Superior temporal gyrus (tissue), 1 donor: Measurements from ENCODE around the gene CSGALNACT2.
"Not testable (repeated sequence)": the region's sequence is repeated elsewhere in the genome, so short reads cannot be mapped to it uniquely, and the experiment has no call there.

ENCODE experiments used
- DNase-seq: peaks from one replicate; pipeline ENCODE4 v3.0.0-alpha.2; 2016; ENCODE audit errors: extremely low spot score

Gene CSGALNACT2

DNA sequence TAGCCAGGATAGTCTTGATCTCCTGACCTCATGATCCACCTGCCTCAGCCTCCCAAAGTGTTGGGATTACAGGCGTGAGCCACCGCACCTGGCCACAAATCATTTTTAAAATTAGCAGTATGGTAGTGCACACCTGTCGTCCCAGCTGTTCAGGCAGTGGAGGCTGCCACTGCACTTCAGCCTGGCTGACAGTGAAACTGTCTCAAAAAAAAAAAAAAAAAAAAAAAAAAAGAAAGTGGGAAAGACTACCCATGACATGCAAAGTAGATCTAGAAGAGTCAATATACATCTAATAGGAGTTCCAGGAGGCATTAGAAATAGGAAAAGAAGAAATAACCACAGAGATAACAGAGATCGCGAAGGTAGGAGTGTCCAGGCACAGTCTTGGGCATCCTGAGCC is 3.2 kb downstream of the CSGALNACT2 start:
- DNase-seq, result no peak

GRCh38 chr10:43145311-43145710 is 7.1 kb downstream of the CSGALNACT2 start:
- DNase-seq, result no peak

DNA sequence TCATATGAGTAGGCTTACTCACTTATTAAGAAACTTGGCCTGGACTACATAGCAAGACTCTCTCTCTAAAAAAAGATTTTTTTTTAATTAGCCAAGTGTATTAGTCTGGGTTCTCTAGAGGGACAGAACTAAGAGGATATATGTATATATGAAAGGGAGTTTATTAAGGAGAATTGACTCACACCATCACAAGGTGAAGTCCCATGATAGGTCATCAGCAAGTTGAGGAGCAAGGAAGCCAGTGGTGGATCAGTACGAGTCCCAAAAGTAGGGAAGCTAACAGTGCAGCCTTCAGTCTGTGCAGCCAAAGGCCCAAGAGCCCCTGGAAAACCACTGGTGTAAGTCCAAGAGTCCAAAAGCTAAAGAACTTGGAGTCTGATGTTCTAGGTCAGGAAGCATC is 7.7 kb downstream of the CSGALNACT2 start:
- DNase-seq, result not testable (repeated sequence)

GRCh38 chr10:43151371-43151770 is 13.1 kb downstream of the CSGALNACT2 start:
- DNase-seq, result no peak

GRCh38 chr10:43153901-43154300 is 15.7 kb downstream of the CSGALNACT2 start:
- no peak for DNase-seq

DNA sequence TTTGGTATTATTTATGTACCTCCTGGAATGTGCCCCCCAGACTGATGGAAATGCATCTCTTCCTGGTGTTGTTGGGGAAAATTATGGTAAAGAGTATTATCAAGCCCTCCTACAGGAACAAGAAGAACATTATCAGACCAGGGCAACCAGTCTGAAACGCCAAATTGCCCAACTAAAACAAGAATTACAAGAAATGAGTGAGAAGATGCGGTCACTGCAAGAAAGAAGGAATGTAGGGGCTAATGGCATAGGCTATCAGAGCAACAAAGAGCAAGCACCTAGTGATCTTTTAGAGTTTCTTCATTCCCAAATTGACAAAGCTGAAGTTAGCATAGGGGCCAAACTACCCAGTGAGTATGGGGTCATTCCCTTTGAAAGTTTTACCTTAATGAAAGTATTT is 17.0 kb downstream of the CSGALNACT2 start:
- no peak for DNase-seq

DNA sequence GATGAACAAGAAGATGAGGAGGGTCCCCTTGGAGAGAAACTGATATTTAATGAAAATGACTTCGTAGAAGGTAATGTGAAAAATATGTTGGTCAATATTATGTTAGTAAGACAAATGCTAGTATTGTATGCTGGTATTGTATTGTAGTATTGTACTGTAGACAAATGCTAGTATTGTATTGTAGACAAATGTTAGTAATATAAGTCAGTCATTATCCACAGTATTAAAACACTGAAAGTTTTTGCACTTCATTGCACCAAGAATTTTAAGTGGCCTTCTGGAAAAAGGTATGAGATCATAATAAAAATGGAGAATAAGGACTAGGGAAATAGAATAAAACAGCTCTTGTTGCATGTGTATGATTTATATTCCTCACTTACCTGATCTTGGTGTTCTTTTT is 17.5 kb downstream of the CSGALNACT2 start:
- no peak for DNase-seq

- no peak for DNase-seq
These were observed 18.5 kb downstream of the CSGALNACT2 start for GRCh38 chr10:43156590-43157341.

GRCh38 chr10:43158636-43159035 is 20.4 kb downstream of the CSGALNACT2 start:
- no peak for DNase-seq

GRCh38 chr10:43160046-43160920 is 22.0 kb downstream of the CSGALNACT2 start:
- DNase-seq, result no peak

GRCh38 chr10:43160921-43161255 is 22.6 kb downstream of the CSGALNACT2 start:
- DNase-seq, result no peak

DNA sequence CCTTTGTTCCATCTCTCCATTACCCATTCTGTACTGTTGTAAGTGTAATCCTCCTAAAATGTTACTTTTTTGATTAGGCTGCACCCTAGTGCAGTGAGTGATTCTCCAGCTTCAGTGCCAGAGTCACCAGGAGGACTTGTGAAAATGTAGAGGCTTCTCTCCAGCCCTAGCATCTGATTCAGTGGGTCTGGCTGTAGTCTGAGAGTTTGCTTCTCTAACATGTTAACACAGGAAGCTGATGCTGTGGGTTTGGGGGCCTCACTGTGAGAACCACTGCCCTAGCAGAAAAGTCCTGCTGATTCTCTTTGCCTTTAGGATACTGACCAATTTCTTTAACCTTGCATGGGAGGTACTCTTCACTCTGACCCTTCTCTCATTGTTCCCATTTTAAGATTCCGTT is 24.4 kb downstream of the CSGALNACT2 start:
- no peak for DNase-seq

DNA sequence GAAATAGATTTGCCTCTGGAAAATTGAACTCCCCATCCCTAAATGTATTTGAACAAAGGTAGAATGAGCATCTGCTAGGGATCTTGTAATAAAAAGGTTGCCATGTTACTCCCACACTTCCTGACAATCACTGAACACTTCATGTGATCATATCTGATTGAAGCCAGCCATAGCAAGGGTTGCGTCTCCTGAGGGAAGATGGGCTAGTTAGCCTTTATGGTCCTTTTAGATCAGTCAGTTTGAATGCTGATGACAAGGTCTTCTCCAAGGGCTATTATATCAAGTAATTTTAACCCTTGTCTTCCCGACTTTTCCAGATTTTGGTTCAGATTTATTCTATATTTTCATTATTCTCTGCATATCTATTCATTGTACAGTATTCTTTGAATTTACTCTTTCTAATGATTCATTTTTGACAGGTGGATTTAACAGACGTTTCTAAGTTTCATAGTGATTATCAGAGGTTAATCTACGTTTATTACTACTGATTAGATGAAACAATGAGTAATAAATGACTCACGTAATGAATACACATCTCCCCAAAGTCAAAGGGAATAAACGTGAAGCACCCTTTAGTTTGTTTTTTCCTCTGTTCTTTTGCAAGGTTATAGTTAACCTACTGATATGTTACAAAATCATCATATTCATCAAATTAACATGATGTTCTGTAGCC is 28.1 kb downstream of the CSGALNACT2 start:
- DNase-seq, result no peak

DNA sequence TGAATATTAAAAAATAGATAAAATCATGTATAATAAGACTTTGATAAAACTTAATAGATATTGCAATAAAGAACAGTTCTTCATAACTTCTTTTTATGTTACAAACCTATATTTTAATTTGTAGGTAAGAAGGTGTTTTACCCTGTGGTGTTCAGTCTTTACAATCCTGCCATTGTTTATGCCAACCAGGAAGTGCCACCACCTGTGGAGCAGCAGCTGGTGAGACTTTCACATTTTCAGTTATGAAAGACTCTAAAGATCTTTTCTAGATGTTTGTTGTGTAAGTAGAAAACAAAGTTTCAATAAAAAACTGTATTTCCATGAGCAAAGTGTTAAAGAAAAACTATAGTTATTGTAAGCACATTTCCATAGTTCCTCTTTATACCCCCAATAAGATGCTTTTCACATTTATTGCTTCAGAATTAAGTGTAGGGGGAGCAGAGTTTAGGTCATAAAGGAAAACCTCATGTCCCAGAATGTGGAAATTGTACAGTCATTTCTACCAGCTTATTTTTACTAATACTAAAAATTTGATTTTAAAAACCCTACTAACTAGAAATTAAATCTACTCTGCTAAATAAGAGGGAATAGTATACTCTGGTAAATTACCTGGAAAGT is 28.7 kb downstream of the CSGALNACT2 start:
- DNase-seq, result no peak

GRCh38 chr10:43167498-43167889 is 29.2 kb downstream of the CSGALNACT2 start:
- DNase-seq, result no peak

DNA sequence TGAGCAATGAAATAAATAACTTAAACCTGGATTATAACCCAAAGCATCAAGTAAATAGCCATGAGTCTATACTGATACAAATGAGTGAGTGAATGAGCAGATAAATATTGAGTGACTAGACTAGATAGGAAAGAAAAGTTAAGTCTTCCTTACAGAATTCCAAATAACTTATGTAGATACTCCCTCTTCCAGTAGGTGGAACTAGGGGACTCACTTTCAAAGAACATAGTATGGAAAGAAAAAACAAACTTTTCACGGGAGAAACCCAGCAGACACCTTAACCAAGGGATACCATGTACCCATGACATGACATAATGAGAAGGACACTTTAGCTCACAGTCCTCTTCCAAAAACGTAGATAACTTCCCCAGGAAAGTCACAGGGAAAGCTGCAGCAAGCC is 32.2 kb downstream of the CSGALNACT2 start:
- DNase-seq, result no peak

DNA sequence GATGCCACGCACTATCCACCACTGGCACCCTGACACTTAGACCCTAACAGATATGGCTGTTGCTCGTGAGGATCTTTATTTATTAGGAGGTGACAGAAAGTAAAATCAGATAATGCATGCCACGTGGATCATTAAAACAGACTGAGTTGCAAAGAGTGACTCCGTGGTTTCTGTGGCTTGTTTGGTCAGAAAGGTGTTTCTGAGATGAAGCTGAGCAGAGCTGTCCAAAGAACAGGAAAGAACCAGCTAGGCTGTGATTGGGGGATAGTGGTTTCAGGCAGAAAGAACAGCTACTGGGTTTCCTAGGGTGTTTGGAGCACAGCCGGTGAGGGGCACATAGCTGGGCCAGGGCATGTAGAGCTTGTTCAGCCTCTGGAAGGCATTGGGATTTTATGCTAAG is 34.4 kb downstream of the CSGALNACT2 start:
- DNase-seq, result no peak

- DNase-seq, result no peak
These were observed 34.9 kb downstream of the CSGALNACT2 start for GRCh38 chr10:43173120-43173519.

GRCh38 chr10:43174969-43175368 is 36.7 kb downstream of the CSGALNACT2 start:
- DNase-seq, result no peak

DNA sequence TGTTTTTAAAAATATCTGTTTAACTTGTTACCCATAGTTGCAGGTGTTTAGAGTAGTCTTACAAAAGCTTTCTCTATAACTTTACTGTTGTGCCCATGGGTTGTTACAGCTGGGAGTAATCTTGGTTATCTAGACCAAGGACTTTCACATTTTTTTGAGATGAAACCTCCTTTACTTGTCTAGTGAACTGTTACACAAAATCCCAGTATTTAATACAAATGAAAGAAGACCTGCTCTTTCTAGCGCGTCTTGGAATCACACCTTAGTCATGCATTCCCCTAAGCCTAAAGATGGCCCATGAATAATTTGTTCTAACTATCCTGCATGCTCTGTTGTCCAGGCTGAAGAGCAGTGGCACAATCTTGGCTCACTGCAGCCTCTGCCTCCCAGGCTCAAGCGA is 38.0 kb downstream of the CSGALNACT2 start:
- DNase-seq, result no peak

GRCh38 chr10:43177595-43177994 is 39.4 kb downstream of the CSGALNACT2 start:
- DNase-seq, result no peak

DNA sequence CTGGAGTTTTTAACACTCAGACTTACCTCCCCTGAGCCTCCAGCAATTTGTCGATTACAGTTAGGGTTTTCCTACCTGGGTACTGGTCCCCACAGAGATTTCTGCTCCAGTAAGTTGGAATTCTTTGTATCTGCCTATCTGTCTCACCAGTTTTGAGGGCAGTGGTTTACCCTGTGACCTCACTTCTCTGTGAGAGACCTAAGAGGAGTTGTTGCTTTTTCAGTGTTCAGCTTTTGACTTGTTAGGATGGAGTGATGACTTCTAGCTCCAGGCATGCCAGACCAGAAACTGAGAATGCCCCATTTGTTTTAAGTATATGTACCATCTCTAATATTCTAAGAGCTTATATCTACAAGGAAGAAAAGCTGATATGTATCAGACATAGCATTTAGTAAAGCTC is 42.9 kb downstream of the CSGALNACT2 start:
- no peak for DNase-seq
